AG09309 (cell line): ENCODE results near the gene TMEM128.
"Not testable (repeated sequence)": the region's sequence is repeated elsewhere in the genome, so short reads cannot be mapped to it uniquely, and the experiment has no call there.

Source experiments
- DNase-seq: peaks from one replicate; pipeline ENCODE4 v3.0.0-alpha.2; 2010; ENCODE audit warnings: low read depth
- H3K4me3 ChIP-seq: 2 replicates; pipeline ENCODE4 v1.5.1; 2011; ENCODE audit warnings: mild to moderate bottlenecking, low read depth, low read length, moderate library complexity; ENCODE audit not compliant: control insufficient read depth
- TF ChIP-seq, protein P1 (sequence below): IDR thresholded peaks from 2 replicates; pipeline ENCODE4 v1.5.1; 2011; ENCODE audit warnings: mild to moderate bottlenecking, low read depth, low read length, inconsistent platforms; ENCODE audit not compliant: insufficient read depth, control insufficient read depth; ENCODE audit errors: missing control alignments

Gene TMEM128

DNA sequence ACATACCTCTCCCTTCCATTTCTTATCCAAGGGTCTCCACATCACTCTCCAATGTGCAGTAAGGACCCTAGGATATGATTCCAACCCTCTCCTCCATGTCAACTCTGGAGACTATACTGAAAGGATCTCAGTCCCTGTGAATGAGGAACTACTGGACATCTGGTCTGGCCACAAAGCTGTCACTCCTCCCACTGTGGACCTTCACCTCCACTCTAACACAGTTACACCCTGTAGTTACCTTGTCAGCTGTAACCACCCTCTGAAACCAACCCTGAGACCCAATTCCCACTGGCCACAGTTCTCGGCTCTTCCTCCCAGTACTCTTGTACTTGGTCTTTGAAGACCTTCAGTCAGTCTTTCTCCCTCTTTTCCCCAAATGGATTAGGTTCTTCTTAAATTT is 2.9 kb downstream of the TMEM128 start:
- no peak for DNase-seq
- TF ChIP-seq, protein P1, sequence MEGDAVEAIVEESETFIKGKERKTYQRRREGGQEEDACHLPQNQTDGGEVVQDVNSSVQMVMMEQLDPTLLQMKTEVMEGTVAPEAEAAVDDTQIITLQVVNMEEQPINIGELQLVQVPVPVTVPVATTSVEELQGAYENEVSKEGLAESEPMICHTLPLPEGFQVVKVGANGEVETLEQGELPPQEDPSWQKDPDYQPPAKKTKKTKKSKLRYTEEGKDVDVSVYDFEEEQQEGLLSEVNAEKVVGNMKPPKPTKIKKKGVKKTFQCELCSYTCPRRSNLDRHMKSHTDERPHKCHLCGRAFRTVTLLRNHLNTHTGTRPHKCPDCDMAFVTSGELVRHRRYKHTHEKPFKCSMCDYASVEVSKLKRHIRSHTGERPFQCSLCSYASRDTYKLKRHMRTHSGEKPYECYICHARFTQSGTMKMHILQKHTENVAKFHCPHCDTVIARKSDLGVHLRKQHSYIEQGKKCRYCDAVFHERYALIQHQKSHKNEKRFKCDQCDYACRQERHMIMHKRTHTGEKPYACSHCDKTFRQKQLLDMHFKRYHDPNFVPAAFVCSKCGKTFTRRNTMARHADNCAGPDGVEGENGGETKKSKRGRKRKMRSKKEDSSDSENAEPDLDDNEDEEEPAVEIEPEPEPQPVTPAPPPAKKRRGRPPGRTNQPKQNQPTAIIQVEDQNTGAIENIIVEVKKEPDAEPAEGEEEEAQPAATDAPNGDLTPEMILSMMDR: no peak
- H3K4me3 ChIP-seq: no peak overlapping the region

DNA sequence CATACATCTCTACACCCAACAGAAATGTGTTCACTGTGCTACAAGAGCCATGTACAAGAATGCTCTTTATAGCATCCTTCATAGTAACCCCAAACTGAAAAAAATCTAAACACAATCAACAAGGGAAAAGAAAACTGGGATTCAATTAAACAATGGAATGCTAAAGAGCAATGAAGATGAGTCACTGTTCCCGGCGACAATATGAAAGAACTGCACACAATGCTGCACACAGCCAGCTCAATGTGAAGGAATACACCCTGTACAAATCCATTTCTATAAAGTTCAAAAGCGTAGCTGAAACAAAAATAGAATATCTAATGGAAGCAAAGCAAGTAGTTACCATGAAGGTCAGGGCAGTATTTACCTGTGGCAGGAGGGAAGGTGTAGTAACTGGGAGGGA is 8.5 kb downstream of the TMEM128 start:
- H3K4me3 ChIP-seq, DNase-seq: not testable (repeated sequence)

DNA sequence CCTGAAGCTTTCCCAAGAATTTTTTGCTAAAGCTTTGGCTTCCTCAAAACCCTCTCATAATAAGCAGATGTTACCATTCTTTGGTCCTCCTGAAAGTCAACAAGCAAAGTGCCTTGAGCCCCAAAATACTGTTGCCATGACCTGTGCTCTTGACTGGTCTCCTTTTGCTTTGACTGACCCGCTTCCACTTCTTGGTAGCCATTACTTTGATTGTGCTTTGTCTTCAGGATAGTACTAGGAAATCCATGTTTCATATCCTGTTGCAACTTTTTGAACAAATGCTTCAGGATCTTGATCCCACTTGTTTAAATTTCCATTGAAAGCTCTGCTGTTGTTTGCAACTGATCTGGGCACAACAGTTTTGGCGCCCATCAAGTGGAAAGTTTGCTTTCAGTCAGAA is 14.4 kb downstream of the TMEM128 start:
- H3K4me3 ChIP-seq: no peak overlapping the region
- TF ChIP-seq, protein P1: no peak
- DNase-seq: no peak

DNA sequence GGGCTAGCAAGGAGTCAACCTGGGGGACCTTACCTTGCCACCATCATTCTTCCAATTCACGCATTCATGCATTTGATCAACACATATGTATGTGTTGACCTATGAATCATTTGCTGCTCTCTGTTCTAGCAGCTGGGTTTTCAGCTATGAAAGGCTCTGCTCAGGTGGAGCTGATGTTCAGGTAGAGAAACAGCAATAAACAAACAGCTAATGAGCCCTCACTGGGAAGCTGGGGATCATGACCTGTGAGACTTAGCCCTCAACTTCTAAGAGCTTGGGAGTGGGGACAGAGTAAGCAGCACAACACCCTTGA is 19.7 kb downstream of the TMEM128 start:
- H3K4me3 ChIP-seq: no peak overlapping the region
- no peak for DNase-seq
- TF ChIP-seq, protein P1: no peak

DNA sequence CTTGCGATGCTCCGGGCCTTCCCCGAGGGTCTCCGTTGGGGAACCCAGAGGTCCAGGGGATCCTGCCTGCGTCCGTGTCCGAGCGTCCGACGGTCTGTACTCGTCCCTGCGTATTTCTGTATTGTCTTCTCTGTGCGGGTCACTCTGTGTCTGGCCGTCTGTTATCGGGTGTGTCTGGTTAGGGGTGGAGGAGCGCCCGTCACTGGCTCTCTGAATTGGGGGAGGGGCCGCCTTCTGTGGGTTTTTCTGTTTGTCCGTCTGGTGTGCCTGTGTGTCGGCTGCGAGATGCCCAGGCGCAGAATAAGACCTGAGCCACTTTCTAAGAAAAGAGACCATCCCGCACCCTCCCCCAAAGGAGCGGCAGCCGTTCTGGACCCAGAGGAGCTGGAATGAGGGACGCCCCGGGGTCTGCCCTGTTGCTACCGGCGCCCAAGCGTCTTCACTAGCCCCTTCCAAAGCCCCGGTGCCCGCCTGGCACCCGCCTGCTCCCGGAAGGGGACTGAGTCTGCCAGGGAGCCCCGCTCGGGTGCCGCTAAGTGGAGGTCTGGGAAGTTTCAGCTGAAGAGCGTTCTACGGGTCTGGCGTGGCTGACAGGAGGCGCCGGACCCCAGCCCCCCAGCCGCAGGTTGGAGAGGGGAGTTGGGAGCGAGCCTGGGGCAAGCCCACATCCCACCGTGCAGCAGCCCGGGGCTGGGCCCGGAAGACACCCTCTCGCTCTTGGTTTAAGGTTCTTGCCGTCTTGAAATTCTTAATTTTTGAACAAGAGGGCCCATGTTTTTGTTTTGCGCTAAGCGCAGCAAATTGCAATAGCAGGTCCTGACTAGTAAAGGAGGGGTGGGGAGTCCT is 20.3 kb downstream of the TMEM128 start:
- DNase-seq: no peak
- H3K4me3 ChIP-seq: no peak overlapping the region
- TF ChIP-seq, protein P1: no peak

DNA sequence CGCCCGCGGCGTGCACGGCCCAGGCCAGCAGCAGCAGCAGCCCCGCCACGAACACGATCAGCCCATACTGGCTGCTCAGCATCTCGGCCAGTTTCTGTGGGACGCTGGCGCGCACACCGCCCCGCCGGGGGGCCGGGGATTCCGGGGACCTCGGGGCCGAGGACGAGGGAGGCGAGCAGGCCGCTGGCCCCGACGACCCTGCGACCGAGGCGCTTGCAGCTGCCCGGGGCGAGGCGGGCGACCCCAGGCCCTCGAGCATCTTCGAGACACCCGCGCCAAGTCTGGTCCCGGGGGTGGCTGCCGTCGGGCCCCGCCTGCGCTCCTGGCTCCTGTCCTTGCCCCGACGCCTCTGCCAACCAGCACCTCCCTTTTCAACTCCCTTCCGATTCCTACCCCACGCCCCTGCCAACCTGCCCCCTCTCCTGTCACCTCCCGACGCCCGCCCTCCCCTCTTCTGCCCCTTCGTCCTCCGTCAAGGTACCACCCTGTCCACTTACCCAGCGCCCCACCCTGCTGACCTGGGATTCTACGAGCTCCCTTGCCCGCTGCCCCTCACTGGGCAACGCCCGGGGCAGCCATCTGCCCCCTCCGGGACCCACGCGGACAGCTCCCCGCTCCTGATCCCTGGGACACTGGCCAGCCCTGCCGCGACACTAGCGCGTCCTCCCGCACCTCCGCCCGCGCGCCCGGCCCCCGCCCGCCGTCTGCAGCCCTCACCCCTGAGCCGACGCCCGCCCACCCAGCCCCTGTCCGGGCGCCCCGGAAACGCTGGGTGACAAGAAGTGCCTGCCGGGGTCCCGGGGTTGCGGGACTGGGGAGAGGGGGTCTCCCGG is 21.2 kb downstream of the TMEM128 start, which contains the start of gene OTOP1:
Gene OTOP1, minus strand, starts transcription at position 324 of the 833 bp plus-strand sequence. Its CDS starts 65 bp downstream, at position 259.
- no peak within 1 kb of the TSS for H3K4me3 ChIP-seq
- no peak for DNase-seq
- TF ChIP-seq, protein P1: no peak

DNA sequence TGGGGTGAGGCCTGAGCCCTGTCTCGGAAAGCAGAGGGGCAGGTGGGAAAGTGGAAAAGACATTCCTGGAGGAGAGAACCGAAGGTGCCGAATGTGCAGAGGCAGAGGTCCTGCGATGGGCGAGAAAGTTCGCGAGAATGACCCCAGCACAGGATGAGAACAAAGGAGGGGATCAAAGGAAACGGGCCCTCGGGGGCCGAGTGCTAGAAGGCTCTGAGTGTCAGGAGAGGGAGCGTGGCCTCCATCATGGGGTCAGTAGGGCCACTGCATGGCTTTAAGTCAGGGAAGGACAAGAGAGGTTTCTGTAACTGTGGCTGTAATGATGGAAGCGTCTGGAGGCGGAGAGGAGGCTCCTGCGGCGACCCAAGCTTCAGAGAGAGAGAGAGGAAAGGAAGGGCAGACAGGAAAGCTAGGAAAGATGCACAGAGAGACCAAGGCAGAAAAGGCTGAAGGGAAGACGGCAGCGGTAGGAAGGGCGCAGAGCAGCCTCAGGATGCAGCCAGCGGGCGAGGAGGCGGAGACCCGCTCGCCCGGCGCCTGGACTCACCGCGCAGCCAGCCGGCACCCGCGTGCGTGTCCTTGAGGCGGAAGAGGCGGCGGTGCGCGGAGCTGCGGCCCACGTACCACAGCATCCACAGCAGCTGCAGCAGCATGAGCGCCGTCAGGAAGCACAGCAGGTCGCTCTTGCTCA is 22.0 kb downstream of the TMEM128 start:
- no peak overlapping the region for H3K4me3 ChIP-seq
- DNase-seq: no peak
- TF ChIP-seq, protein P1: no peak
